ENCODE data around the gene RAB17.

Gene RAB17

GRCh38 chr2:237629739-237630138 lies 39.2 kb upstream of the RAB17 start:
- Histone ChIP-seq H3K9ac (ENCODE audit: low read length) (no peak overlapping the region), H3K4me1 (ENCODE audit: control insufficient read depth, insufficient read depth, low read length) (peaks cover 13% of the 10 kb centered on the region), H3K4me3 (ENCODE audit: low read length) (no peak overlapping the region), H3K27me3 (ENCODE audit: control insufficient read depth, insufficient read depth, low read length) (peaks cover 18% of the 10 kb centered on the region), H3K36me3 (ENCODE audit: control insufficient read depth, insufficient read depth, low read length) (no peaks in the 10 kb centered on the region), H3K9me3 (ENCODE audit: control insufficient read depth, low read length) (no peaks in the 10 kb centered on the region)

GRCh38 chr2:237629188-237629534 lies 38.6 kb upstream of the RAB17 start:
- Histone ChIP-seq H3K4me1 (ENCODE audit: control insufficient read depth, insufficient read depth, low read length) (peaks cover 13% of the 10 kb centered on the region), H3K9ac (ENCODE audit: low read length) (no peak overlapping the region), H3K4me3 (ENCODE audit: low read length) (no peak overlapping the region), H3K9me3 (ENCODE audit: control insufficient read depth, low read length) (no peaks in the 10 kb centered on the region), H3K27me3 (ENCODE audit: control insufficient read depth, insufficient read depth, low read length) (peaks cover 18% of the 10 kb centered on the region), H3K36me3 (ENCODE audit: control insufficient read depth, insufficient read depth, low read length) (no peaks in the 10 kb centered on the region)

- Histone ChIP-seq H3K9ac (ENCODE audit: low read length) (no peak overlapping the region), H3K9me3 (ENCODE audit: control insufficient read depth, low read length) (no peaks in the 10 kb centered on the region), H3K36me3 (ENCODE audit: control insufficient read depth, insufficient read depth, low read length) (no peaks in the 10 kb centered on the region), H3K4me3 (ENCODE audit: low read length) (no peak overlapping the region), H3K27me3 (ENCODE audit: control insufficient read depth, insufficient read depth, low read length) (peaks cover 18% of the 10 kb centered on the region), H3K4me1 (ENCODE audit: control insufficient read depth, insufficient read depth, low read length) (peaks cover 13% of the 10 kb centered on the region)
Measured at GRCh38 chr2:237628247-237629187, 38.0 kb upstream of the RAB17 start.

GRCh38 chr2:237627441-237628246 lies 37.1 kb upstream of the RAB17 start, which contains the start of gene LRRFIP1:
Gene LRRFIP1 (plus strand): TSS chr2:237627587. CDS start chr2:237627645, 58 bp downstream.
- H3K4me3 ChIP-seq (ENCODE audit: low read length), result no peak within 1 kb of the TSS
- no peaks in the 10 kb centered on the region for H3K36me3 ChIP-seq (ENCODE audit: control insufficient read depth, insufficient read depth, low read length)
- peak within 1 kb of the TSS; percentile 27 for H3K9ac ChIP-seq (ENCODE audit: low read length)
- H3K9me3 ChIP-seq (ENCODE audit: control insufficient read depth, low read length), result no peaks in the 10 kb centered on the region
- peaks cover 18% of the 10 kb centered on the region for H3K27me3 ChIP-seq (ENCODE audit: control insufficient read depth, insufficient read depth, low read length)
- peaks cover 13% of the 10 kb centered on the region for H3K4me1 ChIP-seq (ENCODE audit: control insufficient read depth, insufficient read depth, low read length)

- Histone ChIP-seq H3K9me3 (ENCODE audit: control insufficient read depth, low read length) (no peaks in the 10 kb centered on the region), H3K27me3 (ENCODE audit: control insufficient read depth, insufficient read depth, low read length) (peaks cover 18% of the 10 kb centered on the region), H3K4me3 (ENCODE audit: low read length) (no peak overlapping the region), H3K4me1 (ENCODE audit: control insufficient read depth, insufficient read depth, low read length) (peaks cover 13% of the 10 kb centered on the region), H3K9ac (ENCODE audit: low read length) (no peak overlapping the region), H3K36me3 (ENCODE audit: control insufficient read depth, insufficient read depth, low read length) (no peaks in the 10 kb centered on the region)
Measured at GRCh38 chr2:237626813-237627440, 36.4 kb upstream of the RAB17 start.

GRCh38 chr2:237625777-237626176 lies 35.2 kb upstream of the RAB17 start:
- Histone ChIP-seq H3K27me3 (ENCODE audit: control insufficient read depth, insufficient read depth, low read length) (peaks cover 18% of the 10 kb centered on the region), H3K9me3 (ENCODE audit: control insufficient read depth, low read length) (no peaks in the 10 kb centered on the region), H3K9ac (ENCODE audit: low read length) (no peak overlapping the region), H3K4me3 (ENCODE audit: low read length) (no peak overlapping the region), H3K36me3 (ENCODE audit: control insufficient read depth, insufficient read depth, low read length) (no peaks in the 10 kb centered on the region), H3K4me1 (ENCODE audit: control insufficient read depth, insufficient read depth, low read length) (peaks cover 13% of the 10 kb centered on the region)

GRCh38 chr2:237625216-237625705 lies 34.7 kb upstream of the RAB17 start:
- H3K9ac ChIP-seq (ENCODE audit: low read length), result no peak overlapping the region

GRCh38 chr2:237624565-237624964 lies 34.0 kb upstream of the RAB17 start:
- Histone ChIP-seq H3K9ac (ENCODE audit: low read length) (no peak overlapping the region), H3K27me3 (ENCODE audit: control insufficient read depth, insufficient read depth, low read length) (peaks cover 18% of the 10 kb centered on the region), H3K4me3 (ENCODE audit: low read length) (no peak overlapping the region), H3K9me3 (ENCODE audit: control insufficient read depth, low read length) (no peaks in the 10 kb centered on the region), H3K36me3 (ENCODE audit: control insufficient read depth, insufficient read depth, low read length) (no peaks in the 10 kb centered on the region), H3K4me1 (ENCODE audit: control insufficient read depth, insufficient read depth, low read length) (peaks cover 13% of the 10 kb centered on the region)

More at GRCh38 chr2:237625216-237625705, 34.7 kb upstream of the RAB17 start:
- Histone ChIP-seq H3K27me3 (ENCODE audit: control insufficient read depth, insufficient read depth, low read length) (peaks cover 18% of the 10 kb centered on the region), H3K36me3 (ENCODE audit: control insufficient read depth, insufficient read depth, low read length) (no peaks in the 10 kb centered on the region), H3K4me1 (ENCODE audit: control insufficient read depth, insufficient read depth, low read length) (peaks cover 13% of the 10 kb centered on the region), H3K4me3 (ENCODE audit: low read length) (no peak overlapping the region), H3K9me3 (ENCODE audit: control insufficient read depth, low read length) (no peaks in the 10 kb centered on the region)

- Histone ChIP-seq H3K4me1 (ENCODE audit: control insufficient read depth, insufficient read depth, low read length) (peaks cover 8% of the 10 kb centered on the region), H3K27me3 (ENCODE audit: control insufficient read depth, insufficient read depth, low read length) (peaks cover 16% of the 10 kb centered on the region), H3K4me3 (ENCODE audit: low read length) (no peak overlapping the region), H3K36me3 (ENCODE audit: control insufficient read depth, insufficient read depth, low read length) (no peaks in the 10 kb centered on the region), H3K9ac (ENCODE audit: low read length) (no peak overlapping the region), H3K9me3 (ENCODE audit: control insufficient read depth, low read length) (no peaks in the 10 kb centered on the region)
Measured at GRCh38 chr2:237623428-237624403, 33.2 kb upstream of the RAB17 start.

- H3K9me3 ChIP-seq (ENCODE audit: control insufficient read depth, low read length), result no peaks in the 10 kb centered on the region
- no peaks in the 10 kb centered on the region for H3K36me3 ChIP-seq (ENCODE audit: control insufficient read depth, insufficient read depth, low read length)
- no peaks in the 10 kb centered on the region for H3K4me1 ChIP-seq (ENCODE audit: control insufficient read depth, insufficient read depth, low read length)
- no peaks in the 10 kb centered on the region for H3K27me3 ChIP-seq (ENCODE audit: control insufficient read depth, insufficient read depth, low read length)
- H3K9ac ChIP-seq (ENCODE audit: low read length), result no peak overlapping the region
- H3K4me3 ChIP-seq (ENCODE audit: low read length), result no peak overlapping the region
Measured at GRCh38 chr2:237618449-237618848, 27.9 kb upstream of the RAB17 start.

- Histone ChIP-seq H3K27me3 (ENCODE audit: control insufficient read depth, insufficient read depth, low read length) (no peaks in the 10 kb centered on the region), H3K36me3 (ENCODE audit: control insufficient read depth, insufficient read depth, low read length) (no peaks in the 10 kb centered on the region), H3K9ac (ENCODE audit: low read length) (no peak overlapping the region), H3K4me1 (ENCODE audit: control insufficient read depth, insufficient read depth, low read length) (no peaks in the 10 kb centered on the region), H3K9me3 (ENCODE audit: control insufficient read depth, low read length) (no peaks in the 10 kb centered on the region), H3K4me3 (ENCODE audit: low read length) (no peak overlapping the region)
Measured at GRCh38 chr2:237617587-237617982, 27.1 kb upstream of the RAB17 start.

All from mucosa of stomach (tissue), 1 donor.